K562 (cell line): ENCODE measurements around the gene PXDC1. TPM values are rescaled to one million over a fixed set of nuclear protein-coding genes. Genes with fewer than 3 reads are reported as not detected.

Experiments
- ASH1L ChIP-seq: fragments of 450-650 bp; IDR thresholded peaks from 2 replicates; pipeline ENCODE4 v1.6.1; 2018; ENCODE audit warnings: borderline replicate concordance, mild to moderate bottlenecking, low read depth; ENCODE audit not compliant: partially characterized antibody
- ATF7 ChIP-seq: fragments of 450-650 bp; IDR thresholded peaks from 2 replicates; pipeline ENCODE4 v1.7.1; 2014; ENCODE audit warnings: mild to moderate bottlenecking, moderate library complexity
- CBFB ChIP-seq: sonication (generic); formaldehyde crosslinking; IDR thresholded peaks from 2 replicates; pipeline ENCODE4 v1.4.0; 2020; ENCODE audit warnings: mild to moderate bottlenecking, missing genetic modification reagents
- CBX5 ChIP-seq: IDR thresholded peaks from 2 replicates; pipeline ENCODE4 v1.6.1; 2014; ENCODE audit warnings: low read depth, borderline replicate concordance
- GATA2 ChIP-seq: sonication (generic); formaldehyde crosslinking; IDR thresholded peaks from 2 replicates; pipeline ENCODE4 v1.4.0; 2020; ENCODE audit warnings: mild to moderate bottlenecking, missing genetic modification reagents
- KAT2B ChIP-seq: IDR thresholded peaks from one replicate; pipeline ENCODE4 v1.6.1; 2012; ENCODE audit warnings: low read depth, mild to moderate bottlenecking, control low read depth, inconsistent platforms, low read length, moderate library complexity
- KAT8 ChIP-seq: fragments of 450-650 bp; IDR thresholded peaks from 2 replicates; pipeline ENCODE4 v1.6.1; 2016; ENCODE audit warnings: low read depth, mild to moderate bottlenecking
- MTA2 ChIP-seq: fragments of 450-650 bp; IDR thresholded peaks from 2 replicates; pipeline ENCODE4 v1.6.1; 2016; ENCODE audit warnings: low read depth
- MXI1 ChIP-seq: IDR thresholded peaks from 2 replicates; pipeline ENCODE4 v1.6.1; 2011; ENCODE audit warnings: low read depth, mild to moderate bottlenecking, improper control_type of control experiment, low read length
- NFYB ChIP-seq: IDR thresholded peaks from 2 replicates; pipeline ENCODE4 v1.6.1; 2011; ENCODE audit warnings: mild to moderate bottlenecking, moderate library complexity; ENCODE audit not compliant: insufficient read length; ENCODE audit errors: extremely low read depth
- PTTG1 ChIP-seq: fragments of 450-650 bp; IDR thresholded peaks from 2 replicates; pipeline ENCODE4 v1.6.1; 2016; ENCODE audit warnings: low read depth, mild to moderate bottlenecking, missing genetic modification characterization, missing compliant biosample characterization
- SMAD4 ChIP-seq: fragments of 250-450 bp; sonication (Bioruptor Pico); conservative IDR thresholded peaks from 2 replicates; pipeline ENCODE4 v1.8.0; 2021; ENCODE audit warnings: inconsistent platforms, mild to moderate bottlenecking, moderate library complexity
- TAF9B ChIP-seq: fragments of 450-650 bp; IDR thresholded peaks from 2 replicates; pipeline ENCODE4 v1.6.1; 2018; ENCODE audit warnings: mild to moderate bottlenecking; ENCODE audit not compliant: partially characterized antibody
- TCF3 ChIP-seq: sonication (generic); formaldehyde crosslinking; IDR thresholded peaks from 2 replicates; pipeline ENCODE4 v1.4.0; 2020; ENCODE audit warnings: mild to moderate bottlenecking, missing genetic modification reagents
- ZMIZ1 ChIP-seq, 2 experiments: fragments of 150-350 bp in 1 of 2; IDR thresholded peaks; 2 replicates each; pipeline ENCODE4 v1.6.1; 2012 to 2016; ENCODE audit warnings: low read depth in 2 of 2, low read length in 2 of 2, mild to moderate bottlenecking in 1 of 2, moderate library complexity in 1 of 2
- ZNF121 ChIP-seq: sonication (generic); formaldehyde crosslinking; conservative IDR thresholded peaks from 2 replicates; pipeline ENCODE4 v1.8.0; 2022; ENCODE audit warnings: missing genetic modification reagents
- ZNF134 ChIP-seq: fragments of 250-450 bp; sonication (Bioruptor Pico); conservative IDR thresholded peaks from 2 replicates; pipeline ENCODE4 v1.4.0; 2020
- polyA plus RNA-seq, 8 experiments: library from polyadenylated mRNA; depleted of rRNA in 4 of 8; stranded (reverse) in 5 of 8; unstranded in 3 of 8; fragments of >200 nt; fragmentation: Nextera tagmentation in 2 of 8; fragmentation: Illumina TruSeq in 1 of 8; extraction: Ambion mirVana in 2 of 8; extraction: Trizol in 1 of 8; gene quantifications; 2 replicates each; pipeline versions ENCODE4 v1.2.1 to v1.2.3, GENCODE V29; 2011 to 2014; ENCODE audit warnings: inconsistent platforms in 1 of 8, missing spikeins in 1 of 8
- total RNA-seq, 7 experiments: library from RNA; depleted of rRNA in 6 of 7; stranded (reverse); fragments of >200 nt in 6 of 7; fragmentation: Illumina TruSeq in 2 of 7; extraction: Trizol in 2 of 7; gene quantifications; 2 replicates each; pipeline versions ENCODE4 v1.2.1 to v1.2.3, GENCODE V29; 2011 to 2021; ENCODE audit warnings: low replicate concordance in 1 of 7
- TF ChIP-seq, protein P1 (sequence below): fragments of 450-650 bp; IDR thresholded peaks from 2 replicates; pipeline ENCODE4 v1.6.1; 2016; ENCODE audit warnings: low read depth, mild to moderate bottlenecking, moderate library complexity
- TF ChIP-seq, protein P2 (sequence below): IDR thresholded peaks from 2 replicates; pipeline ENCODE4 v1.6.1; 2016; ENCODE audit warnings: missing genetic modification characterization, missing compliant biosample characterization
- TF ChIP-seq, protein P3 (sequence below): sonication (generic); IDR thresholded peaks from 2 replicates; pipeline ENCODE4 v1.6.1; 2016

Gene PXDC1
- total and polyA plus RNA-seq, 9 of the 15 experiments (the other 6 are each of a cell fraction or from before 2014, with no cell fraction given) = 0.09 to 0.33 (median 0.16) TPM; not detected in 5

GRCh38 chr6:3718407-3718806, 33.1 kb downstream of the PXDC1 start (continued):
- TF ChIP-seq, protein P1, sequence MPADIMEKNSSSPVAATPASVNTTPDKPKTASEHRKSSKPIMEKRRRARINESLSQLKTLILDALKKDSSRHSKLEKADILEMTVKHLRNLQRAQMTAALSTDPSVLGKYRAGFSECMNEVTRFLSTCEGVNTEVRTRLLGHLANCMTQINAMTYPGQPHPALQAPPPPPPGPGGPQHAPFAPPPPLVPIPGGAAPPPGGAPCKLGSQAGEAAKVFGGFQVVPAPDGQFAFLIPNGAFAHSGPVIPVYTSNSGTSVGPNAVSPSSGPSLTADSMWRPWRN = peak; percentile 22; the same call in 1 of the 2 replicates
- TF ChIP-seq TCF3 (CRISPR knock-in tag) (peak; percentile 84), ZNF121 (CRISPR knock-in tag) (no peak), NFYB (no peak), PTTG1 (no peak), TAF9B (no peak), MXI1 (no peak), GATA2 (CRISPR knock-in tag) (0 out of 2 replicates have a peak, but pooled peaks have one; percentile 56), ASH1L (no peak), SMAD4 (CRISPR knock-in tag) (peak; percentile 90), CBFB (no peak), KAT8 (no peak), ZMIZ1 (IDR thresholded peaks at IDR 0.05; ENCODE audit: low read depth in 2 of 2, low read length in 2 of 2) (peak in 1 of 2 experiments; percentile 37; a peak in 1 of 4 replicates), ZNF134 (CRISPR knock-in tag) (peak; percentile 66), ATF7 (0 out of 2 replicates have a peak, but pooled peaks have one; percentile 19), CBX5 (no peak), MTA2 (peak; percentile 83), KAT2B (no peak)
- TF ChIP-seq, protein P2, sequence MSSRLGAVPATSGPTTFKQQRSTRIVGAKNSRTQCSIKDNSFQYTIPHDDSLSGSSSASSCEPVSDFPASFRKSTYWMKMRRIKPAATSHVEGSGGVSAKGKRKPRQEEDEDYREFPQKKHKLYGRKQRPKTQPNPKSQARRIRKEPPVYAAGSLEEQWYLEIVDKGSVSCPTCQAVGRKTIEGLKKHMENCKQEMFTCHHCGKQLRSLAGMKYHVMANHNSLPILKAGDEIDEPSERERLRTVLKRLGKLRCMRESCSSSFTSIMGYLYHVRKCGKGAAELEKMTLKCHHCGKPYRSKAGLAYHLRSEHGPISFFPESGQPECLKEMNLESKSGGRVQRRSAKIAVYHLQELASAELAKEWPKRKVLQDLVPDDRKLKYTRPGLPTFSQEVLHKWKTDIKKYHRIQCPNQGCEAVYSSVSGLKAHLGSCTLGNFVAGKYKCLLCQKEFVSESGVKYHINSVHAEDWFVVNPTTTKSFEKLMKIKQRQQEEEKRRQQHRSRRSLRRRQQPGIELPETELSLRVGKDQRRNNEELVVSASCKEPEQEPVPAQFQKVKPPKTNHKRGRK (tag) = no peak
- TF ChIP-seq, protein P3, sequence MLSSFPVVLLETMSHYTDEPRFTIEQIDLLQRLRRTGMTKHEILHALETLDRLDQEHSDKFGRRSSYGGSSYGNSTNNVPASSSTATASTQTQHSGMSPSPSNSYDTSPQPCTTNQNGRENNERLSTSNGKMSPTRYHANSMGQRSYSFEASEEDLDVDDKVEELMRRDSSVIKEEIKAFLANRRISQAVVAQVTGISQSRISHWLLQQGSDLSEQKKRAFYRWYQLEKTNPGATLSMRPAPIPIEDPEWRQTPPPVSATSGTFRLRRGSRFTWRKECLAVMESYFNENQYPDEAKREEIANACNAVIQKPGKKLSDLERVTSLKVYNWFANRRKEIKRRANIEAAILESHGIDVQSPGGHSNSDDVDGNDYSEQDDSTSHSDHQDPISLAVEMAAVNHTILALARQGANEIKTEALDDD = peak; percentile 84
